Progenitor cell of endocrine pancreas (in vitro differentiated cells): ENCODE data around the gene SIM2. TPM values are rescaled to one million over a fixed set of nuclear protein-coding genes. Genes with fewer than 3 reads are reported as not detected.

ENCODE experiments used
- DNase-seq: peaks from one replicate; pipeline ENCODE4 v3.0.0; 2021; ENCODE audit warnings: low spot score; ENCODE audit not compliant: unreplicated experiment
- H3K27ac Mint-ChIP-seq: 2 replicates; pipeline ENCODE4 v1.8.0; 2021; ENCODE audit warnings: mild to moderate bottlenecking, moderate library complexity, mixed read lengths
- H3K27me3 Mint-ChIP-seq: 2 replicates; pipeline ENCODE4 v1.8.0; 2021; ENCODE audit warnings: mixed read lengths
- H3K36me3 Mint-ChIP-seq: 2 replicates; pipeline ENCODE4 v1.8.0; 2022; ENCODE audit warnings: mixed read lengths; ENCODE audit not compliant: insufficient read depth
- H3K4me1 Mint-ChIP-seq: 2 replicates; pipeline ENCODE4 v1.8.0; 2021; ENCODE audit warnings: low read depth, mixed read lengths
- H3K4me3 Mint-ChIP-seq: 2 replicates; pipeline ENCODE4 v1.8.0; 2021; ENCODE audit warnings: low read depth, mild to moderate bottlenecking, moderate library complexity, mixed read lengths
- H3K9me3 Mint-ChIP-seq: 2 replicates; pipeline ENCODE4 v1.8.0; 2021; ENCODE audit warnings: low read depth, mixed read lengths
- CTCF ChIP-seq: fragments of 200-600 bp; sonication (generic); IDR thresholded peaks from one replicate; pipeline ENCODE4 v1.5.0; 2021; ENCODE audit warnings: antibody characterized with exemption, mild to moderate bottlenecking; ENCODE audit not compliant: unreplicated experiment
- total RNA-seq: library from RNA; stranded (reverse); gene quantifications from 2 replicates; pipeline ENCODE4 v1.2.1, GENCODE V29; 2021

SIM2 gene
- total RNA-seq, 1 donor from 2014 or later, result 0.38 TPM

- Mint-ChIP-seq H3K27me3 (no peaks in the 10 kb centered on the region), H3K4me1 (peaks cover 6% of the 10 kb centered on the region), H3K27ac (no peak overlapping the region), H3K9me3 (no peaks in the 10 kb centered on the region), H3K36me3 (peaks cover 15% of the 10 kb centered on the region), H3K4me3 (no peak overlapping the region)
- DNase-seq, result no peak
- no peak for TF ChIP-seq CTCF
Observed at GRCh38 chr21:36759348-36760083, 60.6 kb downstream of the SIM2 start.

GRCh38 chr21:36761685-36762084 is 62.8 kb downstream of the SIM2 start:
- no peak for TF ChIP-seq CTCF
- no peaks in the 10 kb centered on the region for H3K27me3 Mint-ChIP-seq
- no peak for DNase-seq
- H3K36me3 Mint-ChIP-seq, result peaks cover 7% of the 10 kb centered on the region
- no peak overlapping the region for H3K27ac Mint-ChIP-seq
- H3K4me3 Mint-ChIP-seq, result no peak overlapping the region
- H3K9me3 Mint-ChIP-seq, result no peaks in the 10 kb centered on the region
- H3K4me1 Mint-ChIP-seq, result peaks cover 6% of the 10 kb centered on the region

GRCh38 chr21:36762642-36763041 is 63.7 kb downstream of the SIM2 start:
- Mint-ChIP-seq H3K36me3 (peaks cover 9% of the 10 kb centered on the region), H3K4me3 (no peak overlapping the region), H3K27me3 (no peaks in the 10 kb centered on the region), H3K27ac (peak overlapping the region; percentile 31), H3K9me3 (no peaks in the 10 kb centered on the region), H3K4me1 (peaks cover 6% of the 10 kb centered on the region)
- no peak for DNase-seq
- no peak for TF ChIP-seq CTCF

GRCh38 chr21:36763305-36763704 is 64.4 kb downstream of the SIM2 start:
- TF ChIP-seq CTCF, result no peak
- Mint-ChIP-seq H3K4me1 (peaks cover 10% of the 10 kb centered on the region), H3K27ac (no peak overlapping the region), H3K36me3 (peaks cover 9% of the 10 kb centered on the region), H3K4me3 (no peak overlapping the region), H3K27me3 (no peaks in the 10 kb centered on the region), H3K9me3 (no peaks in the 10 kb centered on the region)
- DNase-seq, result no peak

- H3K4me3 Mint-ChIP-seq, result no peak overlapping the region
- peaks cover 9% of the 10 kb centered on the region for H3K4me1 Mint-ChIP-seq
- peaks cover 8% of the 10 kb centered on the region for H3K36me3 Mint-ChIP-seq
Observed at GRCh38 chr21:36765229-36765628, 66.3 kb downstream of the SIM2 start.

More at GRCh38 chr21:36765229-36765628, 66.3 kb downstream of the SIM2 start:
- no peak for DNase-seq
- H3K27me3 Mint-ChIP-seq, result no peaks in the 10 kb centered on the region
- no peaks in the 10 kb centered on the region for H3K9me3 Mint-ChIP-seq
- no peak for TF ChIP-seq CTCF
- H3K27ac Mint-ChIP-seq, result no peak overlapping the region
